GM18858 (cell line): Measurements from ENCODE around the gene GTSE1.

Source experiments
- ATAC-seq: cut with Tn5 transposase; IDR thresholded peaks from one replicate; pipeline ENCODE4 v1.9.1; 2021; ENCODE audit not compliant: unreplicated experiment

GTSE1 gene

DNA sequence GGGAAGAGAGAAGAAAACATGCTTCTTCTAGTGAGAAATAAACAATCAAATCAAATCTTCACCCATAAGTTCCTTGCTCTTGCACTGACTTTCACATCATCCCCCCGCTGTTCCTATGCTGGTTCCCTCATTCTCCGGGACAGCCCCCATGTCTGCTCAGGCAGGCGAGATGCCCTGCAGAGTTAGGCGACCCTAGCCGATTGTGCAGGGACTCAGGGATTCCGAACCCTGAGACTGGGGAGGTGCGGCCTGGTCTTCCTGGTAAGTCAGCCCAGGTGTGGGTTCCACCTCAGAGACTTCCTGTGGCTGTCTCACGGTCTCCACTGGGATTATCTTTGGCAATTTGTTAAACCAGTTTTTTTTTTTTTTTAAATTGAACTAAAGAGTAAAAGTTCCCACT is 22.3 kb upstream of the GTSE1 start:
- no peak for ATAC-seq

DNA sequence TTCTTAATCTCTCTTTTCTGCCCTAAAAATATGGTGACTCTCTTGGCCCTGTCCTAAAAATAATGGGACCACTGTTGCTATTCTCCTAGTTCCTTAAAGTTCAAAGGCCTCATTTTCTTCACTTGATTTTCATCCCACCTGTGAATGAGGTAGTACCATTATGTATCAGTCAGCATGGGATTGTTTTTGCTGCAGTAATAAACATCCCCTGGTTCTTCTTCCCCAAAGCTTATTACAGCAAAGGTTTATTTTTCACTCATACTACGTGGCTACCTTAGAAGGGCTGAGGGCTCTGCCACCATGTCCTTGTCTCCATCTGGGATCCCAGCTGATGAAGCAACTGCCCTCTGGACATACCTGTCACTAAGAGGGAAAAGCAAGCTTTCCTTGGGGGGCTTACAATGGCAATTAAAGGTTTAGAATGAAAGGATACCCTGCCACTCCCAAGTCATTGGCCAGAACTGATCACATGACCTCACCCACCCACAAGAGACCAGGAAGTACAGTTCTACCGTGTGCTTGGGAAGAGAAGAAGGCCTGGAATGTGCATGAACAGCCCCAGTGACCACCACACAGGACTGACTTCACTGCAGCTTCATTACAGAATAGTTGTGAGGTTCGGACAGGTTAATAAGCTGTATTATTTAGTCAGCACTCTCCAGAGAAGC is 21.1 kb upstream of the GTSE1 start:
- ATAC-seq: no peak

- no peak for ATAC-seq
Observed at GRCh38 chr22:46276563-46276962, 20.1 kb upstream of the GTSE1 start.

DNA sequence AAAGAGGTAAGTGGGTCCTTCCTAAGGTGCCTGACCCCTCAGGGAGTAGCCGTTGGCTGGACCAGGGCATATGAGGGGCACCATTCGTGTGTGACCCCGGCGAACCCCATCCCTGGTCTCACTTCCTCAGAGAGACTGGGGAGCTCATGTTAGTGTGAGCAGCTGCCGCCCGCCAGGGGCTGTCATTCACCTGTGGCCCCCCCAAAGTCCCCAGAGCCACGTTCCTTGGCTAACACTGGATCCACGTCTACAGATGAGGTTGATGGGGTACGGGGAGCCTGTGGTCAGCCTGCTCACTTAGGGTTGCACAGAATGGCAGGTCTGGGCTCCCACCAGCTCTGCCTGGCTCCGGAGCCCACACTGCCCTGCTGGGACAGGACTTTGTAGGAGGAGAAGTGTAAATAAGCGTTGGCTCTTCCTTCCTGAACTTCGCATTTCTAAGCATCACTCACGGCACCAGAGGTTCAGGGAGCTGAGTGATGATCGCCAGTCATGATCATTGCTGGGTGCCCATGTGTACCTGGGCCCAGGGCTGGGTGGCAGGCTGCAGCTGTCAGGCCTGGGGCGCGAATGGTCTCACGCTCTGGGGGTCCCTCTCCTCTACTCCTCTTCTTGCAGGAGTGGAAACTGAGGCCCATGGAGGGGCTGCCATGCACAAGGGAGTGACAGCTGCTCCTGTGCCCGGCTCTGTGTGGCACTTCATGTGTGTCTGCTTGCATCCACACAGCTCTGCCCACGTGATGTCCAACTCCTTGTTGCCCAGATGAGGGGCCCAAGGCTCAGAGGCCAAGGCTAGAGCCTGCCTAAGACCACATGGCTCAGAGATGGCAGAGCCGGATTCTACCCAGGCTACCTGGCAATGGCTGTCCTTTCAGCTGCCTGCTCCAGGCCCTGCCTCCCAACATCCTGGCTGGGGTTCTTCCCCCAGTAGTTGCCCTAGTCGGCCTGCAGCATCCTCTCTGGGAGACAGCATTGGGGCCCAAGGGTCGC is 17.7 kb upstream of the GTSE1 start:
- no peak for ATAC-seq

- ATAC-seq: no peak
Observed at GRCh38 chr22:46280063-46280817, 16.4 kb upstream of the GTSE1 start.

GRCh38 chr22:46280999-46281623 is 15.6 kb upstream of the GTSE1 start:
- ATAC-seq: no peak

GRCh38 chr22:46281866-46282678 is 14.6 kb upstream of the GTSE1 start:
- ATAC-seq: no peak

- no peak for ATAC-seq
Observed at GRCh38 chr22:46286006-46286405, 10.7 kb upstream of the GTSE1 start.

GRCh38 chr22:46286941-46287872 is 9.5 kb upstream of the GTSE1 start:
- no peak for ATAC-seq

- ATAC-seq: no peak
Observed at GRCh38 chr22:46287873-46288751, 8.6 kb upstream of the GTSE1 start.

GRCh38 chr22:46288846-46289243 is 7.8 kb upstream of the GTSE1 start:
- no peak for ATAC-seq

DNA sequence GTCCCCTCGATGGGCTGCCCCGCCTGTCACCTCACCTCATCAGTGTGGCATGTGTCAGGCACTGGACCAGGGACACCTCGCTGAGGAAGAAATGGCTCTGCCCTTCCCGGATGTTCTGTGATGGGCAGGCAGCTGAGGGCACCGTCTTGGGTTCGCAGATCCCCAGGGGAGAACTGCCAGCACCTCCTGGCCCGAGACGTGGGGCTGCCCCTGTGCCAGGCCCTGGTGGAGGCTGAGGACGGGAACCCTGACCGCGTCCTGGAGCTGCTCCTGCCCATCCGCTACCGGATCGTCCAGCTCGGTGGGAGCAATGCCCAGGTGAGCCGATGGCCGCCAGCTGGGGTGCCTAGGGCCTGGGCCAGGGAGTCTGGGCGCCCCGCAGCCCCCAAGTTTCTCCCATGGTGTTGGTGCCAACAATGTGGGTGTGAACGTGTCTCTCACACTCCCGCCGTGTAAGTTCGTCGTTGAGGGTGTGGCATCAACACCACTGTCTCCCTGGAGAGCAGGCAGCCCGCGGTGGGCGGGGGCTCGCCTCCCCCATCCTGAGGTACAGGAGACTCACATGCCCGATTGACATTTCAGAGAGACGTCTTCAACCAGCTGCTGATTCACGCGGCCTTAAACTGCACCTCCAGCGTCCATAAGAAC is 7.3 kb upstream of the GTSE1 start:
- ATAC-seq: no peak

GRCh38 chr22:46290121-46290842 is 6.4 kb upstream of the GTSE1 start:
- no peak for ATAC-seq

DNA sequence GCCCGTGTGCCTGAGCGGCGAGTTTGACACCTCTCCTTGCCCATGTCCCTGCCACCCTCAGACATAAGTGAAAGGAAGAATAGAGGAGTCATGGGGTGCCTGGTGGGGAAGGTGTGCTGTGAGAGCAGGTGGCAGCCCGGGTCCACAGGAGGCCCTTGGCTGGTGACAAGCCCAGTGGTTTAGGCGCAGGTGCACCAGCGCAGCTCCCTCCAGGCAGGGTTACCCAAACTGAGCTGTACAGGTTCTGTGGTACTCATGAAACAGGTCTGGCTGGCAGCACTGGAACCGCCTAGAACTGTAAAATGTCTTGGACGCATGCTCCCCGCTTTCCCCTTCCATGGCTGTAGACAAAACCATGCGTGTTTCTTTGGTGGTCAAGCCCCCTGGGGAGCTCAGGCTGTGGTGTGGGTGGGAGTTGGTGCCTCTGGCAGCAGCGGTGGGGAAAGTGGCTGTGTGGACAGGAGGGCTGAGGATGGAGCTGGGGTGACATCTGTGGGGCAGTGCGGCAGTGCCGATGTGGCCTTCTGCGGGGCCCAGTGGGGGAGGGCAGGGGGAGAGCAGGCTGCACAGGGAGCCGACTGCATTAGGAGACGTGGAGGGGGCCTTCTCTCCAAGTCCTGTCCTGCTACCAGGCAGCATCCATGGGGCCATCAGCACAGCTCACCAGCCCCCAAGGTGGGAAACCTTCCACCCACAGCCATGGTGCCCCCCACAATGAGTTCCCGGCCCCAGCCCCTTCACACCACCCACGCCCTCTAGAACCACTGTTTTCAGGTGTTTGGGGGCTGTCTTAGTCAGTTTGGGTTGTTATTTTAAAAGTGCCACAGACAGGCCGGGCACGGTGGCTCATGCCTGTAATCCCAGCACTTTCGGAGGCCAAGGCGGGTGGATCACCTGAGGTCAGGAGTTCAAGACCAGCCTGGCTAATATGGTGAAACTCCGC is 5.6 kb upstream of the GTSE1 start:
- no peak for ATAC-seq

DNA sequence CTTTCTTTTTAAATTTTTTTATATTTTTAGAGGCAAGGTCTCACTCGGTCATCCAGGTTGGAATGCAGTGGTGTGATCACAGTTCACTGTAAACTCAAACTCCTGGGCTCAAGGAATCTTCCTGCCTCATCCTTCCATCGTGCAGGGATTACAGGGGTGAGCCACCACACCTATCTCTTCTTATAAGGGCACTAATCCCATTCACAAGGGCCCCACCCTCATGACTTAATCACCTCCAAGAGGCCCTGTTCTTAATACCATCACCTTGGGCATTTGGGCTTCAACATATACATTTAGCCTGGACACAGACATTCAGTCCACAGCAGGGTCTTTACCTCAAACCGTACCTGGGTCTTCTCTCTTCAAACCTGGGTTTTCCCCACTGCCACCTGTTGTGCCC is 4.5 kb upstream of the GTSE1 start:
- ATAC-seq: no peak

DNA sequence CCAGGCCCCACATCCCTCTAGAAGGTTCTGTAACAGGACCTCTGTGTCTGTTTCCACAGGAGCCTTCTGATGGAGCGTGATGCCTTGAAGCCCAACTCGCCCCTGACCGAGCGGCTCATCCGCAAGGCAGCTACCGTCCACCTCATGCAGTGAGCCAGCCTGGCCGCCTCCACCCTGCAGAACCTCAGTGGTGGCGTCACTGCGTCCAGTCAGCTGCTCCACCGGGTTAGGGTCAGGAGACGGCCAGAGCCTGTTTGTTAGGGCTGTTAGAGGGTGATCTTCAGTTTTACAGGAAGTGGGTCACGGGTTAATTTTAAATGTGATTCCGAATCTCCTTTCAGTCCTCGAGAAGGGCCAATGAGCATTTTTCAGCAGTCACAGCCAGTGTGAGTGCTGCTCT is 3.9 kb upstream of the GTSE1 start:
- ATAC-seq: no peak
